Measurements from ENCODE around the gene ZNF790.

The ZNF790 gene

DNA sequence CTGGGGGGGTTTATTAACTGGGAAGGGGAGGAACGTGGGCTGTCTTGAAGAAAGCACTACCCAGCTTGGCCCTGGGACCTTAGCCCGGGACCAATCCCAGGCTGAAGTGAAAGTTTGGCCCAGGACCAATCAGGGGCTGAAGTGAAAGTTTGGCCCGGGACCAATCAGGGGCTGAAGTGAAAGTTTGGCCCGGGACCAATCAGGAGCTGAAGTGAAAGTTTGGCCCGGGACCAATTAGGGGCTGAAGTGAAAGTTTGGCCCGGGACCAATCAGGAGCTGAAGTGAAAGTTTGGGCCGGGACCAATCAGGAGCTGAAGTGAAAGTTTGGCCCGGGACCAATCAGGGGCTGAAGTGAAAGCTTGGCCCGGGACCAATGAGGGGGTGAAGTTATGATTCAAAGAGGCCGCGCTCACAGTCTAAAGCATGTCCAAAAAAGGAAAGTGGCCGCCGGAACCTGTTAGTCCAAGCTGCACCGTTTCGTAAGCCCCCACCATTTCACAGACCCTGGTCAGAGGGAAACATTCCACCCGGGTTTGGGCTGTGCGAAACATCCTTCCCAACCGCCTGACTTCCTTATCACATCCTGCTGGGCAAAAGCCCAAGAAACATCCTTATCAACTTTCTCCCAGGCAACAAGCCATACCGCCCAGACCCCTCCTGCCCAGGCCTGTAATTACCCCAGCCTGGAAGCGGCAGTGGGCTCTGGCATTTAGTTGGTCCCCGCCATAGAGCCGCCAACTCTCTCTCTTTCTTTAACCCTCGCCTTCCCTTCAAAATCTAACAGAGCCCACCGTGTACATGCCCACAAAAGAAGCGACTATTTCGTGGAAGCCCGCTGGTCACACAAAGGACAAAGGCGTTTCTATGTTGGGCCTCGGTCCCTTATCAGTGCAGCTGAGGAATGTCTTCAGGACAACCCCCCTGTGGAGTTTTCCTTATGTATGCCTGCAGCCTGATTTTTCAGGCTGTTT, 66.6 kb downstream of the ZNF790 start:
- Histone ChIP-seq H3K9me3 (ENCODE audit: control insufficient read depth, low read length) (peaks cover 15% of the 10 kb centered on the region), H3K4me3 (ENCODE audit: low read length) (peak overlapping the region; percentile 91), H3K9ac (ENCODE audit: low read length) (peak overlapping the region; percentile 84), H3K4me1 (ENCODE audit: control insufficient read depth, insufficient read depth, low read length) (peaks cover 16% of the 10 kb centered on the region), H3K36me3 (ENCODE audit: control insufficient read depth, insufficient read depth, low read length, severe bottlenecking) (no peaks in the 10 kb centered on the region), H3K27me3 (replicated peaks; ENCODE audit: control insufficient read depth, insufficient read depth, low read length) (no peaks in the 10 kb centered on the region)
- DNase-seq (ENCODE audit: low read depth): peak; percentile 91

All from adipocyte (in vitro differentiated cells).